Measurements from ENCODE around the gene MADD.

Gene MADD

GRCh38 chr11:47360341-47360740, 90.4 kb downstream of the MADD start:
- DNase-seq: no peak

DNA sequence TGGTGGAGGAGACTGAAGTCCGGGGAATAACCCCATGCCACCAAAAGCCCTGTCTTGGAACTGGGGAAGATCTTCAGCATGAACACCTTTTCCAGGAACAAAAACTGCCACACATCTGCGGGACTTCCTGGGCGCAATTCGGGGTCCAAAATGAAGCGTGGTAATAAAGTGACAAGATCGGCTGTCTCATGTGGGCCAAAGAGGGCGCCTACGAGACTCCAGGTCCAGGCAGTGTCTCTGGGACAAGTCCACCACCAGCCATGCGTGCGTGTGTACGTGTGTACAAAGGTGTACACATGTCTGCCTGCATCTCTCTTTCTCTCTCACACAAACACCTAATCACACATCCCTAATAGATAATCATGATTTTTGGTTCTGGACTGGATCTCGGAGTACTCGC, 91.5 kb downstream of the MADD start:
- DNase-seq: no peak

- no peak for DNase-seq
Observed at GRCh38 chr11:47366020-47366490, 96.1 kb downstream of the MADD start.

GRCh38 chr11:47369676-47370075, 99.7 kb downstream of the MADD start:
- no peak for DNase-seq

DNA sequence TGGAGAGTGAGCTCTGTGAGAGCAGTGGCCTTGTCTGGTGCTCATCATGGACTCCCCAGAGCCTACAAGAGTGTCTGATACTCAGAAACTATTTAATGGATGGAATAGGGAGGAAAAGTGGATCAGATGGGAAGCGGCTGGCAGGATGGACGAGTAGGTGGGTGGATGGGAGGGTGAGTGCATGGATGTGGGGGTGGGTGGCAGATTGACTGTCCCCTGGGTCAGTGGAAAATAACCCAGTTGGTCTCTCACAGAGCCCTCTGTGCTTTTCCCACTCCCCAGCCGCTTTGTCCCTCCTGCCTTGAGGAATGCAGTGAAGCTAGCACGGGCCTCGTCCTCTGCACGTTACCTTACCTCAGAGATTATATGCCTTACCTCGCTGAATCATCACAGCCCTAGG, 102.5 kb downstream of the MADD start:
- no peak for DNase-seq

- peak; percentile 17 to 60 for DNase-seq
Observed at GRCh38 chr11:47373876-47374719, 104.2 kb downstream of the MADD start.

DNA sequence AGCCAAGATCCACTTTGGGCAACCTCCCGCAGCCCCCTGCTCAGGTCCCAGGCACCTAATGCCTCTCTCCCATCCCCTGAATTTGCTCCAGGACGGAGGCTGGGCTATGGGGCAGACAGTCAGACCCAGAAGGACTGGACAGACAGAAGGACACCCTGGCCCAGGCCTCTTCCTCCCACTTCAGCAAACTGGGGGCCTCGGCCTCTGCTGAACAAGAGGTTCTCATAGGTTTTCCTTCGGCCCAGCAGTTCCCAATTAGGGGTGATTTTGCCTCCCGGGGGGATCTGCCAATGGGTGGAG, 104.7 kb downstream of the MADD start:
- no peak for DNase-seq

DNA sequence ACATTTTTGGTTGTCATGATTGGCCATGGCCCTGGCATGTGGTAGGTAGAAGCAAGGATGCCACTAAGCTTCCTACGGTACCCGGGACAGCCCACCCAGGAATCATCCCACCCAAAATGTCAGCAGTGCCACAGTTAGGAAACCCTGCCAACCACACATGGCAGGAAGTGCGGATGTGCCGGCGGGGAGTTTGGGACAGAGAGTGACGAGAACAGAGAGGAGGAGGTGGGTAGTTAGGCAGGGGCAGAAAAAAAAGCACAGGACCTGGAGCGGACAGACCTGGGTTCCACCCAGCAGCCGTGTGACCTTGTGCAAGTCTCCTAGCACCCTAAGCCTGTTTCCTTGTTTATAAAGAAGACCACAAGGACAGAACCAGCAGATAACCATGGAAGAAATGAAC, 105.1 kb downstream of the MADD start:
- no peak for DNase-seq

DNA sequence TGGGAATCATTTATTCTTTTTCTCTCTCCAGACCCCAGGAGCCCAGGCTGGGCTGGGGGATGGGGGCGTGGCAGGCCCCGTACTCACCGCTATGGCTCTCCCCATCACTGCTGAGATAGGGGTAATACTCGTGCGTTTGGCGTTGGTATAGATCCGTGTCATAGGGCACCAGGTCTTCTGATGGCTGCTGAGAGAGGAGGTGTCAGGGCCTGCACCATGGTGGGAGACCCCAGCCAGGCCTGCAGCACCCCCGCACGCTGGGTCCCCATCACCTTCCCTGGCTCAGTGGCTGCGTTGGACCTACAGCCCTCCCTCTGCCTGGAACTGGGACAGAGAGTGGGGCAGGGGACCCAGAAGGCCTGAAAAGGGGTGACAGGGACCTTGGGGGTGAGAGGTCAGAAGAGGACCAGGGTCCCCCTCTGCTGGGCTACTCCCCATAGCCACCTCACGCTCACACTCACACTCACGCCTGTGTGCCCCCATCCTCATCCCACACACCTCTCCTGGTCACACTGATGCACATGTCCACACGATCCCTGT, 105.7 kb downstream of the MADD start:
- no peak for DNase-seq

GRCh38 chr11:47376107-47376524, 106.2 kb downstream of the MADD start:
- no peak for DNase-seq

DNA sequence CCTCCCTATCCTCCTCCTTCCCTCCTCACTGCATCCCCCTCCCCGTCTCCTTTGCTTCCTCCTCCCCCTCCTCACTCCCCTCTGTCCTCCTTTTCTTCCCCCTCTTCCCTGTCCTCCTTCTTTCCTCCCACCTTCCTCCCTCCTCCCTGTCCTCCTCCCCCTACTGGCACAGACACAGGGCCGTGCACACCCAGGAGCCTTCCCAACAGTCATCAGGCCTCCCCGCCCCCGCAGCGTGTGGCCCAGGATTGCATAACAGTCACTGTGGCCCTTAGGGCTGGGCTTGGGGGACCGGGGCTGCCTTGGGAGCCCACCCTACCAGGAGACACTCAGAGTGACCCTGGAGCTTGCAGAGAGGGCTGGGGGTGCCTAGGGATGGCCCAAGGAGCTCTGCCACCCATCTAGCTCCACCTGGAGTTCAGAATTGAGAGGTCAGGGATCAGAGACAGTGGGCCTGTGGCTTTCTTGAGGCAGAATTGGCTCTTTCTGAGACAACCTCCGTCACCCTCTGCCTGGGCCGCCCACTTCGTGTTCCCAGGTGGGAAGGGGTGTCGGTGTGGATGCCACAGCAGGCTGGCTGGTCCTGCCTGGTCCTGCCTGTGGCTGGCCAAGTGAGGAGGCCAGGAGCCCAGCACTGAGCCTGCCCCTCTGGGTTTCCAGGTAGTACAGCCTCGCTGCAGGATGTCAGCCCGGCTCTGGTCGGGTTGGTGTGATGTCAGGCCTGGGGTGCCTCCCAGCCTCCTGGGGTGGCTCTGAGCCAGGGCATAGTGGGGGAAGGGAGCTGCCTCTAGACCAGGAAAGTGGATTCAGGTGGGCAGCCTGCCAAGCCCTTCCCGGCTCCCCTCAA, 106.8 kb downstream of the MADD start:
- DNase-seq: no peak

- no peak for DNase-seq
Observed at GRCh38 chr11:47377571-47378009, 107.7 kb downstream of the MADD start.

- DNase-seq: no peak
Observed at GRCh38 chr11:47378010-47378835, 108.3 kb downstream of the MADD start, which contains the start of gene SPI1. Gene SPI1, minus strand, starts transcription at chr11:47378547. Its CDS starts 194 bp downstream, at chr11:47378353.

DNA sequence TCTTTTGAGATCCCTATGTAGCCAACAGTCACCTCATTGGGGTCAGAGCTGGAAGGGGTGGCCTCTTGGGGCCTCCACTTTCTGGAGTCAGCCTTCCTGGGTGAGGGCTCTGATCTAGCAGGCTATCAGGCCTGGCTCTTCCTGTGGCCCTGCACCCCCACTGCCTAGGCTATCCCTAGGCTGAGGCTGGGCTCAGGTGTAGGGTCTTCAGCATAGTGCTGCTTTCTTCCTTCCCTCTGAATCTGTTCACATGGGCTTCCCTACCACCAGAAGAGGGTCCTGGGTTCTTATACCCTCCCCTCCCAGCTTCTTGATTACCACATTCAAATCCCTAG, 108.9 kb downstream of the MADD start:
- DNase-seq: no peak

- no peak for DNase-seq
Observed at GRCh38 chr11:47379317-47379716, 109.4 kb downstream of the MADD start.
